Endothelial cell of umbilical vein (primary cell): ENCODE data around the gene KREMEN1. TPM values are rescaled to one million over a fixed set of nuclear protein-coding genes. Genes with fewer than 3 reads are reported as not detected.
"Not testable (repeated sequence)": the region's sequence is repeated elsewhere in the genome, so short reads cannot be mapped to it uniquely, and the experiment has no call there.

Source experiments
- BruUV-seq: library from RNA; stranded (reverse); fragments of 400-500 nt; replicated peaks from 2 replicates; lab custom pipeline; 2021; lab: Mats Ljungman, UMichigan
- CTCF ChIA-PET: fragments of 300-600, 350-600 bp; sonication (Branson Sonifier 250); formaldehyde crosslinking; loops from one replicate; lab custom pipeline; 2021; ENCODE audit warnings: antibody characterized with exemption, inconsistent platforms; lab: Charles Lee
- POLR2A ChIA-PET: fragments of 300-600, 350-600 bp; sonication (Branson Sonifier 250); formaldehyde crosslinking; loops from one replicate; lab custom pipeline; 2021; ENCODE audit warnings: antibody characterized with exemption, inconsistent platforms; lab: Charles Lee
- DNase-seq: peaks from one replicate; pipeline ENCODE4 v3.0.0-alpha.2; 2011; ENCODE audit warnings: low read depth, low spot score
- FAIRE-seq: peaks from 2 replicates; lab custom pipeline; 2011; peaks lifted over from hg19 to GRCh38; lab: Jason Lieb, UNC
- H2AFZ ChIP-seq: 2 replicates; pipeline ENCODE4 v1.6.0; 2012; ENCODE audit warnings: low read depth, low read length, control low read depth, inconsistent platforms
- H3K27ac ChIP-seq: 2 replicates; pipeline ENCODE4 v1.5.1; 2011; ENCODE audit warnings: low read depth, mild to moderate bottlenecking, control low read depth, low read length, moderate library complexity; ENCODE audit not compliant: insufficient read depth
- H3K27me3 ChIP-seq, 2 experiments: 2 replicates each; pipeline versions ENCODE4 v1.6.0 to v1.6.1; 2011; ENCODE audit warnings: low read length in 2 of 2, mixed read lengths in 1 of 2; ENCODE audit not compliant: control insufficient read depth in 2 of 2, insufficient read depth in 2 of 2
- H3K36me3 ChIP-seq, 2 experiments: 2 replicates in 1 of 2; 3 replicates in 1 of 2; pipeline ENCODE4 v1.5.1; 2011; ENCODE audit warnings: low read length in 2 of 2, mild to moderate bottlenecking in 1 of 2, moderate library complexity in 1 of 2; ENCODE audit not compliant: control insufficient read depth in 2 of 2, insufficient read depth in 2 of 2; ENCODE audit errors: extremely low read depth in 1 of 2
- H3K4me1 ChIP-seq: 3 replicates; pipeline ENCODE4 v1.5.1; 2011; ENCODE audit warnings: mild to moderate bottlenecking, low read length; ENCODE audit not compliant: control insufficient read depth, insufficient read depth; ENCODE audit errors: extremely low read depth
- H3K4me2 ChIP-seq: 2 replicates; pipeline ENCODE4 v1.6.1; 2011; ENCODE audit warnings: low read length, control low read depth, mixed read lengths; ENCODE audit not compliant: insufficient read depth
- H3K4me3 ChIP-seq, 3 experiments: fragments of 200-600 bp in 1 of 3; sonication (generic), shearing (Covaris generic) in 1 of 3; replicated peaks in 1 of 3; 2 replicates each; pipeline ENCODE4 v1.5.1; 2011 to 2016; ENCODE audit warnings: control low read depth in 3 of 3, low read length in 3 of 3, mild to moderate bottlenecking in 2 of 3, inconsistent platforms in 1 of 3, low read depth in 1 of 3, moderate library complexity in 1 of 3; ENCODE audit not compliant: insufficient read depth in 1 of 3
- H3K79me2 ChIP-seq: 2 replicates; pipeline ENCODE4 v1.6.0; 2012; ENCODE audit warnings: low read length, inconsistent platforms; ENCODE audit not compliant: control insufficient read depth, insufficient read depth
- H3K9ac ChIP-seq: replicated peaks from 2 replicates; pipeline ENCODE3; 2011; ENCODE audit warnings: low read length, control low read depth; ENCODE audit not compliant: insufficient read depth; ENCODE audit errors: extremely low read depth
- H3K9me1 ChIP-seq: replicated peaks from 3 replicates; pipeline ENCODE4 v1.6.0; 2011; ENCODE audit warnings: mild to moderate bottlenecking, low read length; ENCODE audit not compliant: control insufficient read depth, insufficient read depth; ENCODE audit errors: extremely low read depth
- H3K9me3 ChIP-seq: replicated peaks from 2 replicates; pipeline ENCODE4 v1.5.1; 2012; ENCODE audit warnings: low read length, inconsistent platforms; ENCODE audit not compliant: control insufficient read depth, insufficient read depth
- H4K20me1 ChIP-seq: replicated peaks from 2 replicates; pipeline ENCODE3; 2011; ENCODE audit warnings: mild to moderate bottlenecking, low read length; ENCODE audit not compliant: control insufficient read depth, insufficient read depth; ENCODE audit errors: extremely low read depth
- POLR2A ChIP-seq: IDR thresholded peaks from 2 replicates; pipeline ENCODE4 v1.6.1; 2012; ENCODE audit warnings: low read depth, mild to moderate bottlenecking, control low read depth, low read length
- POLR2AphosphoS5 ChIP-seq: IDR thresholded peaks from 2 replicates; pipeline ENCODE4 v1.6.1; 2012; ENCODE audit warnings: low read depth, mild to moderate bottlenecking, control low read depth, low read length, moderate library complexity; ENCODE audit not compliant: insufficient read depth
- dilution Hi-C: fragments of 300-500 bp; cut with MboI; formaldehyde crosslinking; loops from one replicate; pipeline ENCODE4 v1.15.0; 2019; ENCODE audit warnings: low sequenced_read_pairs; ENCODE audit not compliant: extremely low pct_ligation_motif_present
- intact Hi-C: fragments of 100-400 bp; cut with micrococcal nuclease; formaldehyde crosslinking; loops from one replicate; pipeline ENCODE4 v1.10.0; 2022
- polyA plus RNA-seq, 4 experiments: library from polyadenylated mRNA; depleted of rRNA in 3 of 4; stranded (reverse) in 3 of 4; unstranded in 1 of 4; fragments of >200 nt; gene quantifications; 2 replicates each; pipeline versions ENCODE4 v1.2.1 to v1.2.3, GENCODE V29; 2011 to 2012; ENCODE audit warnings: missing spikeins in 1 of 4
- total RNA-seq: library from RNA; stranded (reverse); gene quantifications from 2 replicates; pipeline ENCODE4 v1.2.3, GENCODE V29; 2021

KREMEN1 gene
- total and polyA plus RNA-seq, 2 donors (not counting 3 experiments of a cell fraction or from before 2014, with no cell fraction given), result 0.58 to 1.1 TPM

GRCh38 chr22:29117799-29118477 is 45.1 kb downstream of the KREMEN1 start:
- intact Hi-C loops, result no loop called here
- Histone ChIP-seq H3K4me2 (no peak overlapping the region), H3K79me2 (no peaks in the 10 kb centered on the region), H3K9ac (no peak overlapping the region), H3K27me3 (peaks cover 6% of the 10 kb centered on the region in 2 experiments), H3K4me3 (no peak overlapping the region), H3K9me3 (no peaks in the 10 kb centered on the region), H3K4me1 (no peaks in the 10 kb centered on the region), H3K9me1 (no peaks in the 10 kb centered on the region), H2AFZ (no peak overlapping the region), H3K36me3 (no peaks in the 10 kb centered on the region), H3K27ac (no peak overlapping the region), H4K20me1 (no peaks in the 10 kb centered on the region)
- DNase-seq (no peak), FAIRE-seq (no peak)
- dilution Hi-C loops, result no loop called here
- no peak for TF ChIP-seq POLR2AphosphoS5
- TF ChIP-seq POLR2A, result no peak
- POLR2A ChIA-PET, result no interaction called here
- BruUV-seq, result no TSS peak
- CTCF ChIA-PET, result interaction anchor here (1.4 kb wide), 1 partner anchor 127 kb away, joined by 3 read pairs; no protein-coding TSS in a partner anchor

- H3K9me1 ChIP-seq, H3K27me3 ChIP-seq, dilution Hi-C loops, H3K27ac ChIP-seq, DNase-seq, BruUV-seq, H3K4me3 ChIP-seq, H3K9ac ChIP-seq, intact Hi-C loops, H3K9me3 ChIP-seq, H3K4me2 ChIP-seq, H3K36me3 ChIP-seq, H2AFZ ChIP-seq, CTCF ChIA-PET, H4K20me1 ChIP-seq, POLR2A ChIA-PET, FAIRE-seq, H3K4me1 ChIP-seq, H3K79me2 ChIP-seq: not testable (repeated sequence)
Measured at GRCh38 chr22:29120098-29120912, 47.5 kb downstream of the KREMEN1 start.
